KMS-11 (cell line): ENCODE measurements around the gene BCKDHA.
"Not testable (repeated sequence)": the region's sequence is repeated elsewhere in the genome, so short reads cannot be mapped to it uniquely, and the experiment has no call there.

Experiments used
- H2AFZ ChIP-seq: fragments of 200-600 bp; sonication (generic); 2 replicates; pipeline ENCODE4 v1.6.1; 2016; ENCODE audit warnings: antibody characterized with exemption, mixed run types, low read depth
- H3K27ac ChIP-seq: fragments of 200-600 bp; sonication (generic); 2 replicates; pipeline ENCODE4 v1.6.1; 2016; ENCODE audit warnings: mild to moderate bottlenecking, mixed run types
- H3K27me3 ChIP-seq: fragments of 200-600 bp; sonication (generic); 2 replicates; pipeline ENCODE4 v1.6.1; 2017; ENCODE audit warnings: mild to moderate bottlenecking, low read depth, mixed run types, moderate library complexity; ENCODE audit not compliant: insufficient read depth
- H3K36me3 ChIP-seq: fragments of 200-600 bp; sonication (generic); 2 replicates; pipeline ENCODE4 v1.6.1; 2017; ENCODE audit warnings: mild to moderate bottlenecking, mixed run types; ENCODE audit not compliant: insufficient read depth
- H3K4me1 ChIP-seq: fragments of 200-600 bp; sonication (generic); 2 replicates; pipeline ENCODE4 v1.6.1; 2016; ENCODE audit warnings: mild to moderate bottlenecking, low read depth, mixed run types; ENCODE audit not compliant: poor library complexity, severe bottlenecking
- H3K4me2 ChIP-seq: fragments of 200-600 bp; sonication (generic); 2 replicates; pipeline ENCODE4 v1.7.0; 2016; ENCODE audit warnings: mild to moderate bottlenecking, mixed run types
- H3K4me3 ChIP-seq: fragments of 200-600 bp; sonication (generic); IDR thresholded peaks from 2 replicates; pipeline ENCODE4 v1.6.1; 2017; ENCODE audit warnings: low read depth, low read length, mixed read lengths; ENCODE audit not compliant: insufficient read depth
- H3K79me2 ChIP-seq: fragments of 200-600 bp; sonication (generic); 2 replicates; pipeline ENCODE4 v1.6.1; 2016; ENCODE audit warnings: low read depth, mixed run types; ENCODE audit not compliant: insufficient read depth
- H3K9ac ChIP-seq: fragments of 200-600 bp; sonication (generic); 2 replicates; pipeline ENCODE4 v1.6.1; 2016; ENCODE audit warnings: mild to moderate bottlenecking, mixed run types
- H4K20me1 ChIP-seq: fragments of 200-600 bp; sonication (generic); 2 replicates; pipeline ENCODE4 v1.6.1; 2016; ENCODE audit warnings: mild to moderate bottlenecking, mixed run types; ENCODE audit not compliant: insufficient read depth
- TF ChIP-seq, protein P1 (sequence below): fragments of 200-600 bp; sonication (generic); conservative IDR thresholded peaks from 2 replicates; pipeline ENCODE4 v1.6.1; 2017; ENCODE audit warnings: low read depth, mild to moderate bottlenecking, antibody characterized with exemption, low read length, moderate library complexity, mixed read lengths

The BCKDHA gene

GRCh38 chr19:41433171-41433570, 35.6 kb downstream of the BCKDHA start:
- H2AFZ ChIP-seq = no peak overlapping the region
- TF ChIP-seq, protein P1, sequence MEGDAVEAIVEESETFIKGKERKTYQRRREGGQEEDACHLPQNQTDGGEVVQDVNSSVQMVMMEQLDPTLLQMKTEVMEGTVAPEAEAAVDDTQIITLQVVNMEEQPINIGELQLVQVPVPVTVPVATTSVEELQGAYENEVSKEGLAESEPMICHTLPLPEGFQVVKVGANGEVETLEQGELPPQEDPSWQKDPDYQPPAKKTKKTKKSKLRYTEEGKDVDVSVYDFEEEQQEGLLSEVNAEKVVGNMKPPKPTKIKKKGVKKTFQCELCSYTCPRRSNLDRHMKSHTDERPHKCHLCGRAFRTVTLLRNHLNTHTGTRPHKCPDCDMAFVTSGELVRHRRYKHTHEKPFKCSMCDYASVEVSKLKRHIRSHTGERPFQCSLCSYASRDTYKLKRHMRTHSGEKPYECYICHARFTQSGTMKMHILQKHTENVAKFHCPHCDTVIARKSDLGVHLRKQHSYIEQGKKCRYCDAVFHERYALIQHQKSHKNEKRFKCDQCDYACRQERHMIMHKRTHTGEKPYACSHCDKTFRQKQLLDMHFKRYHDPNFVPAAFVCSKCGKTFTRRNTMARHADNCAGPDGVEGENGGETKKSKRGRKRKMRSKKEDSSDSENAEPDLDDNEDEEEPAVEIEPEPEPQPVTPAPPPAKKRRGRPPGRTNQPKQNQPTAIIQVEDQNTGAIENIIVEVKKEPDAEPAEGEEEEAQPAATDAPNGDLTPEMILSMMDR = no peak
- no peaks in the 10 kb centered on the region for H3K36me3 ChIP-seq
- H3K4me2 ChIP-seq = no peak overlapping the region
- no peaks in the 10 kb centered on the region for H3K27me3 ChIP-seq
- H3K4me1 ChIP-seq = no peaks in the 10 kb centered on the region
- no peak overlapping the region for H3K9ac ChIP-seq
- H3K27ac ChIP-seq = no peak overlapping the region
- H4K20me1 ChIP-seq = no peaks in the 10 kb centered on the region
- peaks cover under 1% of the 10 kb centered on the region; the same call in 1 of the 2 replicates for H3K79me2 ChIP-seq
- no peak overlapping the region for H3K4me3 ChIP-seq

DNA sequence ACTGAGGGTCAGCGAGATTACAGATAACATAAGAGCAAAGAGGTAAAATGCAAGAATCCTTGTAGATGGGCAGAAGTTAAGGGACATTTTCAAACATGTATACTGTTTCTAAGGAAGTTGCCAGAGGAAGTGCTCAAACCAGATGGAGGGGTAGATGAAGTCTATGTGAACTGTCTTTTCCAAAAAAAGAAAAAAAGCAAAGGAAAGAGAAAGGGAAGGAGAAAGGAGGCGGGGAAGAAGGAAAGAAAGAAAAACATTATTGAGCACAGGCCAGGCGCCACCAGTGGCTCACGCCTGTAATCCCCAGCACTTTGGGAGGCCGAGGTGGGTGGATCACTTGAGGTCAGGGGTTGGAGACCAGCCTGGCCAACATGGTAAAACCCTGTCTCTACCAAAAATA, 36.8 kb downstream of the BCKDHA start:
- H3K4me2 ChIP-seq = no peak overlapping the region

DNA sequence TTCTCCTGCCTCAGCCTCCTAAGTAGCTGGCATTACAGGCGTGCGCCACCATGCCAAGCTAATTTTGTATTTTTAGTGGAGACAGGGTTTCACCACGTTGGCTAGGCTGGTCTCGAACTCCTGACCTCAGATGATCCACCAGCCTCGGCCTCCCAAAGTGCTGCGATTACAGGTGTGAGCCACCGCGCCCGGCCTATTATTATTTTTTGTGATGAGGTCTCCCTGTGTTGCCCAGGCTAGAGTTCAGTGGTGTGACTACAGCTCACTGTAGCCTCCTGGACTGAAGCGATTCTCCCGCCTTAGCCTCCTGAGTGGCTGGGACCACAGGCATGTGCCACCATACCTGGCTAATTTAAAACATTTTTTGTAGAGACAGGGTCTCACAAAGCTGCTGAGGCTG, 37.8 kb downstream of the BCKDHA start:
- H3K27me3 ChIP-seq, H3K9ac ChIP-seq, H3K4me2 ChIP-seq, H3K27ac ChIP-seq, H2AFZ ChIP-seq, H3K36me3 ChIP-seq, H4K20me1 ChIP-seq, H3K4me3 ChIP-seq: not testable (repeated sequence)
- Histone ChIP-seq H3K4me1 (peaks cover 11% of the 10 kb centered on the region), H3K79me2 (peaks cover 12% of the 10 kb centered on the region; the same call in 1 of the 2 replicates)

More for the DNA sequence above, 36.8 kb downstream of the BCKDHA start:
- TF ChIP-seq, protein P1 = no peak
- Histone ChIP-seq H4K20me1 (no peaks in the 10 kb centered on the region), H3K27me3 (no peaks in the 10 kb centered on the region), H3K4me1 (peaks cover 7% of the 10 kb centered on the region), H3K9ac (no peak overlapping the region), H3K4me3 (no peak overlapping the region), H2AFZ (no peak overlapping the region), H3K79me2 (peaks cover 12% of the 10 kb centered on the region; the same call in 1 of the 2 replicates), H3K27ac (no peak overlapping the region), H3K36me3 (no peaks in the 10 kb centered on the region)

GRCh38 chr19:41435936-41436673, 38.5 kb downstream of the BCKDHA start:
- no peaks in the 10 kb centered on the region for H4K20me1 ChIP-seq
- no peak overlapping the region for H3K27ac ChIP-seq
- no peak overlapping the region for H2AFZ ChIP-seq
- H3K79me2 ChIP-seq = peaks cover 12% of the 10 kb centered on the region; the same call in 1 of the 2 replicates
- no peaks in the 10 kb centered on the region for H3K36me3 ChIP-seq
- H3K4me1 ChIP-seq = peaks cover 15% of the 10 kb centered on the region
- no peak overlapping the region for H3K4me3 ChIP-seq
- no peak overlapping the region for H3K9ac ChIP-seq
- no peaks in the 10 kb centered on the region for H3K27me3 ChIP-seq
- no peak overlapping the region for H3K4me2 ChIP-seq
- TF ChIP-seq, protein P1 = no peak

DNA sequence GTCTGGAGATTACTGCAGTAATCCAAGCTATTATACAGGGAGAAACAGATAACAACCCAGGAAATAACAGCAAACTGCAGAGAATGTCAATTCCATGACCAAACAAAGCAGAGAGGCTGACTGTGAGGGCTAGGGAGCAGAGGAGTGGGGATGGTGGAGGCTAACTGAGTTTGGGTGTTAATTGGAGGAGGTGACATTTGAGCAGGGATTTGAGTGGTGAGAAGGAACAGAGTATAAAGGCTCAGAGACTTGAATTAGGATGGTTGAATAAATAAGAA, 39.0 kb downstream of the BCKDHA start:
- H3K27ac ChIP-seq = no peak overlapping the region
- no peak overlapping the region for H3K4me2 ChIP-seq
- H3K36me3 ChIP-seq = no peaks in the 10 kb centered on the region
- peaks cover 15% of the 10 kb centered on the region for H3K4me1 ChIP-seq
- H3K27me3 ChIP-seq = no peaks in the 10 kb centered on the region
- no peak overlapping the region for H3K4me3 ChIP-seq
- H2AFZ ChIP-seq = no peak overlapping the region
- TF ChIP-seq, protein P1 = no peak
- no peaks in the 10 kb centered on the region for H4K20me1 ChIP-seq
- peaks cover 12% of the 10 kb centered on the region; the same call in 1 of the 2 replicates for H3K79me2 ChIP-seq
- H3K9ac ChIP-seq = no peak overlapping the region
